Liver (tissue), 9 donors: ENCODE measurements around the gene ARL14EPL. TPM values are rescaled to one million over a fixed set of nuclear protein-coding genes. Genes with fewer than 3 reads are reported as not detected.

Source experiments
- DNase-seq: peaks from one replicate; pipeline ENCODE4 v3.0.0-alpha.2; 2017; ENCODE audit warnings: low spot score
- H3K27ac ChIP-seq, 2 donors: one replicate each; pipeline ENCODE4 v1.7.0; 2013; ENCODE audit warnings: inconsistent platforms in 2 of 2, low read length in 2 of 2, control low read depth in 1 of 2, low read depth in 1 of 2, mild to moderate bottlenecking in 1 of 2
- H3K27me3 ChIP-seq, 4 donors: one replicate each; pipeline versions ENCODE4 v1.6.1 to v1.7.0; 2013; ENCODE audit warnings: low read length in 3 of 4, inconsistent platforms in 1 of 4, mild to moderate bottlenecking in 1 of 4, moderate library complexity in 1 of 4; ENCODE audit not compliant: control insufficient read depth in 4 of 4, insufficient read depth in 4 of 4
- H3K36me3 ChIP-seq, 4 donors: one replicate each; pipeline versions ENCODE4 v1.6.1 to v1.7.0; 2013; ENCODE audit warnings: low read length in 3 of 4, mild to moderate bottlenecking in 3 of 4, low read depth in 1 of 4, moderate library complexity in 1 of 4; ENCODE audit not compliant: control insufficient read depth in 4 of 4, insufficient read depth in 3 of 4
- H3K4me1 ChIP-seq, 4 donors: one replicate each; pipeline versions ENCODE4 v1.6.1 to v1.7.0; 2013; ENCODE audit warnings: low read length in 3 of 4, mild to moderate bottlenecking in 3 of 4, moderate library complexity in 1 of 4; ENCODE audit not compliant: control insufficient read depth in 4 of 4, insufficient read depth in 4 of 4
- H3K4me3 ChIP-seq, 3 donors: one replicate each; pipeline versions ENCODE4 v1.6.1 to v1.7.0; 2013; ENCODE audit warnings: low read length in 3 of 3, control low read depth in 1 of 3, low read depth in 1 of 3, mild to moderate bottlenecking in 1 of 3
- H3K9ac ChIP-seq, 2 donors: one replicate each; pipeline ENCODE4 v1.7.0; 2013; ENCODE audit warnings: low read length in 2 of 2, mild to moderate bottlenecking in 2 of 2, moderate library complexity in 2 of 2, control low read depth in 1 of 2, low read depth in 1 of 2
- H3K9me3 ChIP-seq, 4 donors: one replicate each; pipeline versions ENCODE4 v1.6.1 to v1.7.0; 2013; ENCODE audit warnings: low read length in 3 of 4; ENCODE audit not compliant: control insufficient read depth in 4 of 4
- CTCF ChIP-seq: fragments of 150-350 bp; IDR thresholded peaks from 2 replicates; pipeline ENCODE4 v1.5.1; 2017; ENCODE audit warnings: improper control_type of control experiment, low read depth, low read length; ENCODE audit not compliant: missing input control
- FOXA2 ChIP-seq: IDR thresholded peaks from 2 replicates; pipeline ENCODE4 v1.6.1; 2016; ENCODE audit warnings: antibody characterized with exemption
- HNF4G ChIP-seq: IDR thresholded peaks from 2 replicates; pipeline ENCODE4 v1.6.1; 2016; ENCODE audit warnings: antibody characterized with exemption
- JUND ChIP-seq, 2 donors: IDR thresholded peaks; 2 replicates each; pipeline ENCODE4 v1.6.1; 2016; ENCODE audit warnings: antibody characterized with exemption in 2 of 2
- RAD21 ChIP-seq, 2 donors: IDR thresholded peaks; 2 replicates each; pipeline ENCODE4 v1.6.1; 2016; ENCODE audit warnings: antibody characterized with exemption in 2 of 2, mild to moderate bottlenecking in 2 of 2
- RXRA ChIP-seq, 2 donors: IDR thresholded peaks; 2 replicates each; pipeline ENCODE4 v1.6.1; 2017 to 2018; ENCODE audit warnings: antibody characterized with exemption in 2 of 2, mild to moderate bottlenecking in 1 of 2
- SP1 ChIP-seq: IDR thresholded peaks from 2 replicates; pipeline ENCODE4 v1.6.1; 2018; ENCODE audit warnings: antibody characterized with exemption, mild to moderate bottlenecking
- TAF1 ChIP-seq: conservative IDR thresholded peaks from 2 replicates; pipeline ENCODE4 v1.6.1; 2016; ENCODE audit warnings: antibody characterized with exemption, mild to moderate bottlenecking
- ZBTB33 ChIP-seq: IDR thresholded peaks from 2 replicates; pipeline ENCODE4 v1.6.1; 2016; ENCODE audit warnings: antibody characterized with exemption
- WGBS: extraction: QIAGEN DNeasy Blood & Tissue Kit; methylation state at CpG from one replicate; pipeline ENCODE4 v1.1.7; 2013; 5-methylcytosine and 5-hydroxymethylcytosine counted together
- polyA plus RNA-seq, 2 donors: library from polyadenylated mRNA; stranded (reverse) in 1 of 2; unstranded in 1 of 2; fragments of 200-250 nt in 1 of 2; fragments of >200 nt in 1 of 2; fragmentation: Nextera tagmentation in 1 of 2; extraction: Ambion mirVana in 1 of 2; gene quantifications; one replicate each; pipeline versions ENCODE4 v1.2.1 to v1.2.3, GENCODE V29; 2013 to 2015
- total RNA-seq, 2 donors: library from RNA; depleted of rRNA; stranded (reverse); fragments of >200 nt; gene quantifications; one replicate each; pipeline ENCODE4 v1.2.3, GENCODE V29; 2014
- TF ChIP-seq, protein P1 (sequence below): IDR thresholded peaks from 2 replicates; pipeline ENCODE4 v1.6.1; 2016; ENCODE audit warnings: antibody characterized with exemption
- TF ChIP-seq, protein P2 (sequence below): IDR thresholded peaks from 2 replicates; pipeline ENCODE4 v1.6.1; 2016; ENCODE audit warnings: antibody characterized with exemption
- TF ChIP-seq, protein P3 (sequence below): IDR thresholded peaks from 2 replicates; pipeline ENCODE4 v1.6.1; 2016; ENCODE audit warnings: antibody characterized with exemption, mild to moderate bottlenecking
- donor health status: healthy.
- donor health status: healthy.
- donor health status: healthy.
- donor health status: healthy.
- donor health status: healthy.

Gene ARL14EPL
- total and polyA plus RNA-seq, 4 donors: not detected

GRCh38 chr5:115988002-115988401 is 44.3 kb upstream of the ARL14EPL start (continued):
- no peak for TF ChIP-seq CTCF

DNA sequence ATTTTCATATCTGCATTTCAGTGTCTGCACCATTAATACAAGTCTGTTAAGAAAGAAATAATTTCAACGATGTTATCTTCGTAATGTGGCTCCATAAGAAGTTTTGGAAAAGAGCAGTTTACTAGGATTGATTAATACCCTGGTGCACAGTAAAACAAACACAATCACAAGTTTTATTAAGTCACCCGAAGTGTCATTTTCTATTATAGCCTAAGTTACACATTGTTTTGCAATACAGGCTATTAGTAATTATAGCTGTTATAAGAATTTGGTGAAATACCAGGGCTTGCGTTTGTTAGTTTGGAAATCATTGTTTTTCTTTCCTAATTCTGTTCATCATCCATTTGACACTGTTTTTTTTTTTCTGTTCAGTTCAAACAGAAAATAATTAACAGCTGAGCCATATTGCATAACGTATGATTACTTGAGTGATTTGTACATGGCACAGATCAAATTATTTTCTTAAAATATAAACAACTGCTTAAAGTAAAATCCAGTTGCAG is 39.4 kb upstream of the ARL14EPL start:
- Histone ChIP-seq H3K9ac (no peak overlapping the region), H3K27ac (no peak overlapping the region), H3K36me3 (no peaks in the 10 kb centered on the region), H3K9me3 (no peaks in the 10 kb centered on the region), H3K4me1 (no peaks in the 10 kb centered on the region), H3K27me3 (no peaks in the 10 kb centered on the region), H3K4me3 (no peak overlapping the region)
- no peak for DNase-seq
- 72% methylated on average over 5 of the region's 5 CpGs for WGBS
- TF ChIP-seq FOXA2: no peak
- TF ChIP-seq, protein P1, sequence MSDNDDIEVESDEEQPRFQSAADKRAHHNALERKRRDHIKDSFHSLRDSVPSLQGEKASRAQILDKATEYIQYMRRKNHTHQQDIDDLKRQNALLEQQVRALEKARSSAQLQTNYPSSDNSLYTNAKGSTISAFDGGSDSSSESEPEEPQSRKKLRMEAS: no peak
- TF ChIP-seq TAF1: no peak
- no peak for TF ChIP-seq ZBTB33
- TF ChIP-seq HNF4G: no peak
- TF ChIP-seq JUND (IDR thresholded peaks at IDR 0.05): no peak
- TF ChIP-seq, protein P2, sequence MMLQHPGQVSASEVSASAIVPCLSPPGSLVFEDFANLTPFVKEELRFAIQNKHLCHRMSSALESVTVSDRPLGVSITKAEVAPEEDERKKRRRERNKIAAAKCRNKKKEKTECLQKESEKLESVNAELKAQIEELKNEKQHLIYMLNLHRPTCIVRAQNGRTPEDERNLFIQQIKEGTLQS: no peak
- TF ChIP-seq RXRA (IDR thresholded peaks at IDR 0.05): no peak
- TF ChIP-seq SP1: no peak

- no peaks in the 10 kb centered on the region for H3K36me3 ChIP-seq
- H3K9me3 ChIP-seq: no peaks in the 10 kb centered on the region
- H3K27me3 ChIP-seq: no peaks in the 10 kb centered on the region
- no peak overlapping the region for H3K9ac ChIP-seq
- WGBS: 87% methylated on average over 6 of the region's 6 CpGs
- no peaks in the 10 kb centered on the region for H3K4me1 ChIP-seq
- H3K4me3 ChIP-seq: no peak overlapping the region
- H3K27ac ChIP-seq: no peak overlapping the region
- TF ChIP-seq SP1 (no peak), RAD21 (IDR thresholded peaks at IDR 0.05) (no peak), JUND (IDR thresholded peaks at IDR 0.05) (no peak), RXRA (IDR thresholded peaks at IDR 0.05) (no peak)
- TF ChIP-seq, protein P3, sequence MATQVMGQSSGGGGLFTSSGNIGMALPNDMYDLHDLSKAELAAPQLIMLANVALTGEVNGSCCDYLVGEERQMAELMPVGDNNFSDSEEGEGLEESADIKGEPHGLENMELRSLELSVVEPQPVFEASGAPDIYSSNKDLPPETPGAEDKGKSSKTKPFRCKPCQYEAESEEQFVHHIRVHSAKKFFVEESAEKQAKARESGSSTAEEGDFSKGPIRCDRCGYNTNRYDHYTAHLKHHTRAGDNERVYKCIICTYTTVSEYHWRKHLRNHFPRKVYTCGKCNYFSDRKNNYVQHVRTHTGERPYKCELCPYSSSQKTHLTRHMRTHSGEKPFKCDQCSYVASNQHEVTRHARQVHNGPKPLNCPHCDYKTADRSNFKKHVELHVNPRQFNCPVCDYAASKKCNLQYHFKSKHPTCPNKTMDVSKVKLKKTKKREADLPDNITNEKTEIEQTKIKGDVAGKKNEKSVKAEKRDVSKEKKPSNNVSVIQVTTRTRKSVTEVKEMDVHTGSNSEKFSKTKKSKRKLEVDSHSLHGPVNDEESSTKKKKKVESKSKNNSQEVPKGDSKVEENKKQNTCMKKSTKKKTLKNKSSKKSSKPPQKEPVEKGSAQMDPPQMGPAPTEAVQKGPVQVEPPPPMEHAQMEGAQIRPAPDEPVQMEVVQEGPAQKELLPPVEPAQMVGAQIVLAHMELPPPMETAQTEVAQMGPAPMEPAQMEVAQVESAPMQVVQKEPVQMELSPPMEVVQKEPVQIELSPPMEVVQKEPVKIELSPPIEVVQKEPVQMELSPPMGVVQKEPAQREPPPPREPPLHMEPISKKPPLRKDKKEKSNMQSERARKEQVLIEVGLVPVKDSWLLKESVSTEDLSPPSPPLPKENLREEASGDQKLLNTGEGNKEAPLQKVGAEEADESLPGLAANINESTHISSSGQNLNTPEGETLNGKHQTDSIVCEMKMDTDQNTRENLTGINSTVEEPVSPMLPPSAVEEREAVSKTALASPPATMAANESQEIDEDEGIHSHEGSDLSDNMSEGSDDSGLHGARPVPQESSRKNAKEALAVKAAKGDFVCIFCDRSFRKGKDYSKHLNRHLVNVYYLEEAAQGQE: no peak
- TF ChIP-seq, protein P2: no peak
- no peak for DNase-seq
These were observed 36.9 kb upstream of the ARL14EPL start for GRCh38 chr5:115995351-115995750.
